Activated CD8-positive, alpha-beta memory T cell treated with anti-CD3 and anti-CD28 coated beads for 1 hour (primary cell): ENCODE measurements around the gene HPCAL1.

Experiments
- DNase-seq, 2 donors: peaks; one replicate each; pipeline ENCODE4 v3.0.0-alpha.2; 2020; ENCODE audit warnings: low read depth in 1 of 2; ENCODE audit errors: extremely low read depth in 1 of 2

Gene HPCAL1

DNA sequence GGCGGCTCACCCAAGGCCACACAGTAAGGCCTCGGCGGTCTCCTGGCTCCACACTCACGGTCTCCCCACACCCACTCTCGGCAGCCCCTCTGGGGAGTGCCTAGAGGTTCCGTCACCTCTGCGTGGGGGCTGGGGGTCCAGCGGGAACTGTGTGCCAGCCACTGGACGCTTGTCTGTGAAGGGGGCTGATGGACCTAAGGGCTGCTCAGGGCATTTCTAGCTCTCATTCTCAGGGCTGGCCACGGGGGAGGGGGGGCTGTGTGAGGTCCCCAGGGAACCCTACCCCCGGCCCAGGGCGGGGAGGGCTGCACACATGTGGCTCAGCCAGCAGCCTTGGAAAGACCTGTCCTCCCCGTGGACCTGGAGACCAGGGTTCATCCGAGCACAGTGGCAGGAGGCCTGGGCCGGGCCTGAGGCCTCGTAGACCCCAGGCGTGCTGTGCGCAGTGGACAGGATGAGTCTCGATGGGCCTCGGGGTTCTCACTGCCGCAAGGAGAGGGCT lies 172.6 kb downstream of the HPCAL1 start:
- no peak for DNase-seq

DNA sequence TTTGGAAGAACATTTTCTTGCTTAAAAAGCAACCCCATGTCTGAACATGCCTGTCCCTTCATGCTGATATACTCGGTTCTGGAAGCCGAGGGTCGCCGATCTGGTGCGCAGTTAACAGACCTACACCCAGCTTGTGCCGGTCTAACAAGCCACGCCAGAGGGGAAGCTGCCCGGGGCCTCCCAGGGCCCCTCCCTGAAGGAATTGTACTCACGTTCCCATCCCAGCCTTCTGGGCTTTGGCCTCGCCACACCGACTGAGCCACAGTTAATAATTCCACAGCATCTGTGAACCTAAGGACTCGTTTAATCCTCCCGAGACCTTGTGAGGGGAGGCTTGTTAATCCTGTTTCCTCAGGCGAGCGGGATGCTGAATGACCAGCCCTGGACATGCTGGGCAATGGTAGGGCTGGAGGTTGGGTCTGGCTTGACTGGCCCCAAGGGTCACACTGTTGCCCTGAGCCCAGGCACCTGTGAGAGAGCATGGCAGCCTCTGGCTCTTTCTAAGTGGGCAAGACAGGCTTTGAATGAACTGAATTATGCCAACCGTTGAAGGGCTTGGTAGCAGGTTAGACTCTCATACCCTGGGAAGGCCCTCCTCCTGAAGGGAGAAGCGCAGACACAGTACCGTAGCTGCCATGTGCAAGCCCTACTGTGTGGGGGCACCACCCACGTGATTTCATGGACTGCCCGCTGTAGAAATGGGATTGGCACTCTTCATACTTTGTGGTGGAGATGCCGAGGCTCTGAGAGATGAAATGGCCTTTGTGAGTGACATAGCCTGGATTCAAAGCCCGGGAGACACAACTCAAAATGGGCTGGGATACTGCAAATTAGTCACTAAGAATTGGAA lies 173.3 kb downstream of the HPCAL1 start:
- DNase-seq: no peak

DNA sequence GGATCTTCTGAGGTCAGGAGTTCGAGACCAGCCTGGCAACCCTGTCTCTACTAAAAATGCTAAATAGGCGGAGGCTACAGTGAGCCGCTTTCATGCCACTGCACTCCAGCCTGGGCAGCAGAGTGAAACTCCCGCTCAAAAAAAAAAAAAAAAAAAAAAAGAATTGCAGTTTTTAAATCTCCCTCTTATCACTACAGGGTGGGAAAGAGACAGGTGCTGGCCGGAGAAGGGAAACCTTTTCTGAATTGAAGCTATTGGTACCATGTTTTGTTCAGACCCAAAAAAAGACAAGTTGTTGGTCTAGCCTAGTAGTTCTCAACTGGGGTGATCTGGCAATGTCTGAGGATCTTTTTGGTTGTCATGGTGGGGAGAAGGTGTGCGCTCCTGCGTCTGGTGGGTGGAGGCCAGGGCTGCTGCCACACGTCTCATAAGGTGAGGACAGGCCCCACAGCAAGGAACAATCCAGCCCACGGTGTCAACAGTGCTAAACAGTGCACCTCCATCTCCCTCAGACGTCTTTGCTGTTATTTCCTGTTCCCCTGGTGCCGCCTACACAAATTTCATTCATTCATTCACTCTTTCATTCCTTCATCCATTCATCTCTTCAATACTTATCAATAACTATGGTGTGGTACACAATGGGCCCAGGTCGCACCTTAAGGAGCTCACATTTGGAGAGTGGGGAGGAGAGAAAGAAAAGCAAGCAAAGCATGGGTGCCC lies 174.2 kb downstream of the HPCAL1 start:
- DNase-seq: no peak
